MM.1S (cell line): Measurements from ENCODE around the gene CFAP46.

Experiments used
- DNase-seq: peaks from one replicate; pipeline ENCODE4 v3.0.0-alpha.2; 2015
- H2AFZ ChIP-seq: fragments of 300-600 bp; sonication (generic); 2 replicates; pipeline ENCODE4 v1.6.0; 2016; ENCODE audit warnings: antibody characterized with exemption, low read length
- H3F3A ChIP-seq: fragments of 300-600 bp; sonication (generic); 2 replicates; pipeline ENCODE4 v1.6.1; 2016; ENCODE audit warnings: mild to moderate bottlenecking, antibody characterized with exemption, low read length, moderate library complexity, mixed read lengths; ENCODE audit not compliant: insufficient read depth
- H3K27ac ChIP-seq: fragments of 300-600 bp; sonication (generic); 2 replicates; pipeline ENCODE4 v1.5.1; 2016; ENCODE audit warnings: mild to moderate bottlenecking, low read length
- H3K27me3 ChIP-seq: fragments of 300-600 bp; sonication (generic); replicated peaks from 2 replicates; pipeline ENCODE4 v1.6.0; 2016; ENCODE audit warnings: low read length; ENCODE audit not compliant: insufficient read depth
- H3K36me3 ChIP-seq: fragments of 300-600 bp; sonication (generic); replicated peaks from 2 replicates; pipeline ENCODE4 v1.6.1; 2016; ENCODE audit warnings: mild to moderate bottlenecking, low read length, mixed read lengths; ENCODE audit not compliant: insufficient read depth
- H3K4me1 ChIP-seq: fragments of 300-600 bp; sonication (generic); 2 replicates; pipeline ENCODE4 v1.6.1; 2016; ENCODE audit warnings: low read length, mixed read lengths
- H3K4me2 ChIP-seq: fragments of 300-600 bp; sonication (generic); 2 replicates; pipeline ENCODE4 v1.6.0; 2016; ENCODE audit warnings: low read depth, low read length
- H3K4me3 ChIP-seq: fragments of 300-600 bp; sonication (generic); 2 replicates; pipeline ENCODE4 v1.5.1; 2016; ENCODE audit warnings: low read length, mixed read lengths
- H3K79me2 ChIP-seq: fragments of 300-600 bp; sonication (generic); 2 replicates; pipeline ENCODE4 v1.6.1; 2016; ENCODE audit warnings: mixed run types, low read length, mixed read lengths
- H3K9ac ChIP-seq: fragments of 300-600 bp; sonication (generic); 2 replicates; pipeline ENCODE4 v1.6.1; 2016; ENCODE audit warnings: low read length, mixed read lengths
- H3K9me2 ChIP-seq: fragments of 300-600 bp; sonication (generic); replicated peaks from 2 replicates; pipeline ENCODE4 v1.6.1; 2016; ENCODE audit warnings: mild to moderate bottlenecking, low read length, mixed read lengths; ENCODE audit not compliant: insufficient read depth
- H3K9me3 ChIP-seq: fragments of 300-600 bp; sonication (generic); replicated peaks from 2 replicates; pipeline ENCODE4 v1.6.1; 2016; ENCODE audit warnings: mild to moderate bottlenecking, low read length, mixed read lengths; ENCODE audit not compliant: insufficient read depth
- H4K20me1 ChIP-seq: fragments of 300-600 bp; sonication (generic); 2 replicates; pipeline ENCODE4 v1.6.1; 2016; ENCODE audit warnings: mild to moderate bottlenecking, low read length, moderate library complexity, mixed read lengths; ENCODE audit not compliant: insufficient read depth
- EZH2 ChIP-seq: fragments of 300-600 bp; sonication (generic); optimal IDR thresholded peaks from 2 replicates; pipeline ENCODE3; 2017; ENCODE audit warnings: low read depth, mild to moderate bottlenecking, antibody characterized with exemption, low read length, mixed read lengths
- EZH2phosphoT487 ChIP-seq: fragments of 300-600 bp; sonication (generic); IDR thresholded peaks from 2 replicates; pipeline ENCODE4 v1.6.1; 2018; ENCODE audit warnings: antibody characterized with exemption, low read length
- TF ChIP-seq, protein P1 (sequence below): fragments of 300-600 bp; sonication (generic); IDR thresholded peaks from 2 replicates; pipeline ENCODE4 v1.5.1; 2016; ENCODE audit warnings: antibody characterized with exemption, low read length, mixed read lengths

CFAP46 gene

DNA sequence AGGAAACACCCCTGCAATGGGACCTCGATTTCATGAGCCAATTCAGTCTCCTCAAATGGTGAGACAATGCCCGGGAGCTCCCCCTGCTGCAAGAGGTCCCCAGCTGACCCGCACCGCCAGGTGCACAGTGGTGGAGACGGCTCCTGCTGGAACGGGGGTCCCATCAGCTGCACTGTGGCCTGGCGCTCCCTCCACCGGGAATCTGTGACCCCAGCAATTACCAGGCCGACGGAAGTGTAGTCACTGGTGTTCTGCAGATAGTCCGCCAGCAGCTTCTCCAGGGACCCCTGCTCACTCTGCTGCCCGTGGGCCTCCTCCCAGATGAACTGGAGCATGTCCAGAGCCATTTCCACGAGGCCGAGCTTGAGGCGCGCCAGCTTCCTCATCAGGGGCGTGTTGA, 91.5 kb downstream of the CFAP46 start:
- peaks cover 59% of the 10 kb centered on the region for H3K27me3 ChIP-seq
- no peaks in the 10 kb centered on the region for H3F3A ChIP-seq
- no peak overlapping the region for H2AFZ ChIP-seq
- no peaks in the 10 kb centered on the region for H3K4me1 ChIP-seq
- TF ChIP-seq, protein P1, sequence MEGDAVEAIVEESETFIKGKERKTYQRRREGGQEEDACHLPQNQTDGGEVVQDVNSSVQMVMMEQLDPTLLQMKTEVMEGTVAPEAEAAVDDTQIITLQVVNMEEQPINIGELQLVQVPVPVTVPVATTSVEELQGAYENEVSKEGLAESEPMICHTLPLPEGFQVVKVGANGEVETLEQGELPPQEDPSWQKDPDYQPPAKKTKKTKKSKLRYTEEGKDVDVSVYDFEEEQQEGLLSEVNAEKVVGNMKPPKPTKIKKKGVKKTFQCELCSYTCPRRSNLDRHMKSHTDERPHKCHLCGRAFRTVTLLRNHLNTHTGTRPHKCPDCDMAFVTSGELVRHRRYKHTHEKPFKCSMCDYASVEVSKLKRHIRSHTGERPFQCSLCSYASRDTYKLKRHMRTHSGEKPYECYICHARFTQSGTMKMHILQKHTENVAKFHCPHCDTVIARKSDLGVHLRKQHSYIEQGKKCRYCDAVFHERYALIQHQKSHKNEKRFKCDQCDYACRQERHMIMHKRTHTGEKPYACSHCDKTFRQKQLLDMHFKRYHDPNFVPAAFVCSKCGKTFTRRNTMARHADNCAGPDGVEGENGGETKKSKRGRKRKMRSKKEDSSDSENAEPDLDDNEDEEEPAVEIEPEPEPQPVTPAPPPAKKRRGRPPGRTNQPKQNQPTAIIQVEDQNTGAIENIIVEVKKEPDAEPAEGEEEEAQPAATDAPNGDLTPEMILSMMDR = no peak
- no peak for TF ChIP-seq EZH2phosphoT487
- no peak for TF ChIP-seq EZH2
- H3K79me2 ChIP-seq = no peaks in the 10 kb centered on the region
- no peaks in the 10 kb centered on the region for H3K9me3 ChIP-seq
- no peak for DNase-seq
- no peaks in the 10 kb centered on the region for H3K9me2 ChIP-seq
- H3K4me2 ChIP-seq = no peak overlapping the region
- no peak overlapping the region for H3K9ac ChIP-seq
- no peaks in the 10 kb centered on the region for H3K36me3 ChIP-seq
- H3K4me3 ChIP-seq = no peak overlapping the region
- H4K20me1 ChIP-seq = no peaks in the 10 kb centered on the region
- H3K27ac ChIP-seq = no peak overlapping the region

DNA sequence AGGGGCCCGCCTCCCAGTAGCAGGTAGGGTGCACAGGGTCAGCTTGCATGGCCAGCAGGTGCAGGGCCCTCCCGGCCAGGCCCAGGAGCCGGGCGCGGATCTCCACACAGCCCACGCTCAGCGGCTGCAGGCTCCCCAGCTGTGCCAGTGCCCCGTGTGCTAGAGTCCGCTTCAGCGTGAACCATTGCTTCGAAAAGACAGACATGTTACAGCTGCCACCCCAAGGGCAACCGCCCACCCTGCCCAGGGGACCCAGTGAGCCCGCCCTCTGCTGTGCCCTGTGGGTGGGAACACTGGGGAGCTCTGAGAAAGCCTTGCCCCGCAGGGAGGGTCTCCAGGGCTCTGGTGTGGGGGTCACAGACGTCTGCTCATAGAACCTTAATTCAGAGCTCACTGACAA, 92.1 kb downstream of the CFAP46 start:
- Histone ChIP-seq H3K9ac (no peak overlapping the region), H4K20me1 (no peaks in the 10 kb centered on the region), H3F3A (no peaks in the 10 kb centered on the region), H2AFZ (no peak overlapping the region), H3K27ac (no peak overlapping the region), H3K79me2 (no peaks in the 10 kb centered on the region), H3K9me3 (no peaks in the 10 kb centered on the region), H3K4me1 (no peaks in the 10 kb centered on the region), H3K36me3 (no peaks in the 10 kb centered on the region), H3K9me2 (no peaks in the 10 kb centered on the region), H3K27me3 (peaks cover 53% of the 10 kb centered on the region), H3K4me2 (no peak overlapping the region), H3K4me3 (no peak overlapping the region)
- no peak for DNase-seq
- TF ChIP-seq EZH2 = no peak
- TF ChIP-seq, protein P1 = no peak
- no peak for TF ChIP-seq EZH2phosphoT487

GRCh38 chr10:132849546-132850031, 92.8 kb downstream of the CFAP46 start:
- H3K9me3 ChIP-seq = no peaks in the 10 kb centered on the region
- no peaks in the 10 kb centered on the region for H4K20me1 ChIP-seq
- no peaks in the 10 kb centered on the region for H3K4me1 ChIP-seq
- peaks cover 46% of the 10 kb centered on the region for H3K27me3 ChIP-seq
- no peak overlapping the region for H2AFZ ChIP-seq
- H3K4me3 ChIP-seq = no peak overlapping the region
- no peak overlapping the region for H3K9ac ChIP-seq
- H3K4me2 ChIP-seq = no peak overlapping the region
- DNase-seq = no peak
- no peak overlapping the region for H3K27ac ChIP-seq
- H3K36me3 ChIP-seq = no peaks in the 10 kb centered on the region
- TF ChIP-seq, protein P1 = no peak
- H3K9me2 ChIP-seq = no peaks in the 10 kb centered on the region
- no peaks in the 10 kb centered on the region for H3K79me2 ChIP-seq
- no peaks in the 10 kb centered on the region for H3F3A ChIP-seq
